ENCODE measurements around the gene TRPM6. TPM values are rescaled to one million over a fixed set of nuclear protein-coding genes. Genes with fewer than 3 reads are reported as not detected.

TRPM6 gene
- total and polyA plus RNA-seq, 12 donors, result 0.10 to 0.60 (median 0.21) TPM

Other genes starting within 250 kb of the TRPM6 start
- gene C9orf40, start 65.0 kb upstream of the TRPM6 start, total RNA-seq, result 1 to 10 TPM in 9 of 10 donors, under 1 TPM in 1; 0.96 to 2.9 (median 1.9) TPM
- gene C9orf40, start 65.0 kb upstream of the TRPM6 start, polyA plus RNA-seq, result 1 to 10 TPM; 1.7 to 2.0 TPM
- 10 to 100 TPM in 9 of 10 donors, 1 to 10 TPM in 1; 9.5 to 13.6 (median 12.0) TPM for gene CARNMT1, start 140.4 kb upstream of the TRPM6 start, total RNA-seq
- 1 to 10 TPM; 2.6 to 2.8 TPM for gene CARNMT1, start 140.4 kb upstream of the TRPM6 start, polyA plus RNA-seq
- gene NMRK1, start 200.2 kb upstream of the TRPM6 start, total RNA-seq, result 10 to 100 TPM in 6 of 10 donors, 1 to 10 TPM in 4; 4.7 to 15.9 (median 11.2) TPM
- gene NMRK1, start 200.2 kb upstream of the TRPM6 start, polyA plus RNA-seq, result 10 to 100 TPM; 12.6 to 51.6 TPM
- gene OSTF1, start 200.6 kb upstream of the TRPM6 start, total RNA-seq, result 10 to 100 TPM; 15.8 to 37.7 (median 20.7) TPM
- gene OSTF1, start 200.6 kb upstream of the TRPM6 start, polyA plus RNA-seq, result 10 to 100 TPM; 19.3 to 25.8 TPM